PFSK-1 (cell line): ENCODE measurements around the gene TESMIN.

ENCODE experiments used
- FOXP2 ChIP-seq: optimal IDR thresholded peaks from 2 replicates; pipeline ENCODE3; 2011; ENCODE audit warnings: borderline replicate concordance, control low read depth, inconsistent platforms; ENCODE audit not compliant: insufficient read depth; ENCODE audit errors: extremely low read length, extremely low read depth
- POLR2AphosphoS5 ChIP-seq: IDR thresholded peaks from 2 replicates; pipeline ENCODE4 v1.6.1; 2012; ENCODE audit warnings: low read depth, mild to moderate bottlenecking, control low read depth, low read length, moderate library complexity
- REST ChIP-seq, 2 experiments: IDR thresholded peaks; 2 replicates each; pipeline versions ENCODE4 v1.6.1 to v1.8.0; 2011 to 2012; ENCODE audit warnings: low read depth in 2 of 2, low read length in 2 of 2, control low read depth in 1 of 2, inconsistent platforms in 1 of 2, mild to moderate bottlenecking in 1 of 2, moderate library complexity in 1 of 2; ENCODE audit not compliant: insufficient read depth in 1 of 2
- SIN3A ChIP-seq: IDR thresholded peaks from 2 replicates; pipeline ENCODE4 v1.6.1; 2012; ENCODE audit warnings: mild to moderate bottlenecking, low read length, moderate library complexity, borderline replicate concordance; ENCODE audit not compliant: insufficient read depth
- TAF1 ChIP-seq: IDR thresholded peaks from 2 replicates; pipeline ENCODE4 v1.6.1; 2012; ENCODE audit warnings: low read length, control low read depth, borderline replicate concordance; ENCODE audit not compliant: insufficient read depth

DNA sequence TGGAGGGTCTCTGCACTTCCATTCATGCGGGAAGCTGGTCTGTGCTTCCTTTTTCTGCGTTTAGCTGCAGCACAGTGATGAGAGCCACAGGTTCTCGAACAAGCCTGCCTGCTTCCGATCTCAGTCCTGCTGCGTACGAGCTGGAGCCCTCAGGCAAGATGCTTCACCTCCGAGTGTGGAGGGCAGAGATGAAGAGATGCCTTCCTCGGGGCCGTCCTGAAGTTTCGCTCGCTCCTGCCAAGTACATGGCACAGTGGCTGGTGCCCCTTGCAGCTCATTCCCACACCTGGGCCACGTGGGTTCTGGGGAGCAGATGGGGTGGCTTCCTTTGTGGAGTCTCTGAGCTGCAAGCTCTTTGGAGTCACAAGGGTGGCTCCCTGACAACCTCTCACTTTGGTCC lies 19.5 kb upstream of the TESMIN start:
- TF ChIP-seq POLR2AphosphoS5 (no peak), REST (IDR thresholded peaks at IDR 0.05; ENCODE audit: insufficient read depth in 1 of 2, low read depth in 2 of 2, low read length in 2 of 2) (no peak), SIN3A (no peak), FOXP2 (no peak), TAF1 (no peak)
